Stimulated activated naive B cell treated with anti-CD40 and anti-IgM and Interleukin-4, amounts not matched to agents 10 μg/mL and 1 μg/mL and 100 μg/mL, for 72 hours (primary cell): ENCODE results near the gene ETHE1.
"Not testable (repeated sequence)": the region's sequence is repeated elsewhere in the genome, so short reads cannot be mapped to it uniquely, and the experiment has no call there.

ENCODE experiments used
- ATAC-seq, 2 donors: fragments of 150-1000 bp; cut with Tn5 transposase; replicated peaks; 2 replicates each; pipeline ENCODE4 v1.10.0; 2021; ENCODE audit warnings: moderate library complexity in 1 of 2
- DNase-seq: peaks from one replicate; pipeline ENCODE4 v3.0.0; 2021
- H3K27ac Mint-ChIP-seq: one replicate; pipeline ENCODE4 v1.8.0; 2022; ENCODE audit warnings: mild to moderate bottlenecking, mixed read lengths
- H3K27me3 Mint-ChIP-seq, 2 donors: one replicate each; pipeline ENCODE4 v1.8.0; 2022; ENCODE audit warnings: mixed read lengths in 2 of 2
- H3K36me3 Mint-ChIP-seq, 2 donors: one replicate each; pipeline ENCODE4 v1.8.0; 2022; ENCODE audit warnings: mixed read lengths in 2 of 2, mild to moderate bottlenecking in 1 of 2
- H3K4me1 Mint-ChIP-seq, 2 donors: one replicate each; pipeline ENCODE4 v1.8.0; 2022; ENCODE audit warnings: mixed read lengths in 2 of 2, mild to moderate bottlenecking in 1 of 2
- H3K4me3 Mint-ChIP-seq, 2 donors: one replicate each; pipeline ENCODE4 v1.8.0; 2022; ENCODE audit warnings: mild to moderate bottlenecking in 2 of 2, mixed read lengths in 2 of 2, moderate library complexity in 1 of 2
- H3K9me3 Mint-ChIP-seq, 2 donors: one replicate each; pipeline ENCODE4 v1.8.0; 2022; ENCODE audit warnings: mixed read lengths in 2 of 2, mild to moderate bottlenecking in 1 of 2

ETHE1 gene

GRCh38 chr19:43523696-43524095 lies 3.3 kb downstream of the ETHE1 start:
- H3K9me3 Mint-ChIP-seq, H3K27me3 Mint-ChIP-seq, DNase-seq, H3K4me3 Mint-ChIP-seq, ATAC-seq, H3K27ac Mint-ChIP-seq, H3K36me3 Mint-ChIP-seq: not testable (repeated sequence)
- H3K4me1 Mint-ChIP-seq = peaks cover 22 to 43% of the 10 kb centered on the region in 2 donors

DNA sequence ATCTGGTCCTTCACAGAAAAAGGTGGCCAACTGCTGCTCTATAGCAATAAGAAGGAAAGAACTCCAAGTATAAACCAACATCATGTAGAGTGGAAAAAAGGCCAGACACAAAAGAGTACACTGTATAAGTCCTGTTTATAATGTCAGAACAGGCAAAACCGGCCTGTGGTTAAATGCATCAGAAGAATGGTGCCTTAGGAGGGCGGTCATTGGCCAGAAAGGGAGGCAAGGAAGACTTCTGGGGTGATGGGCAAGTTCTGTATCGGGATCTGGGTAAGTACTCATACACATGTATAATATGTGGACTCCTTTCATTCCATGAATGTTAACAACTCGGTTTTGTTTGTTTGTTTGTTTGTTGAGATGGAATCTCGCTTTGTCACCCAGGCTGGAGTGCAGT lies 4.1 kb downstream of the ETHE1 start:
- H3K27me3 Mint-ChIP-seq = no peaks in the 10 kb centered on the region
- no peak overlapping the region for H3K4me3 Mint-ChIP-seq
- H3K27ac Mint-ChIP-seq = no peak overlapping the region
- ATAC-seq (no peak), DNase-seq (no peak)
- H3K36me3 Mint-ChIP-seq = peaks cover 3 to 8% of the 10 kb centered on the region in 2 donors
- H3K4me1 Mint-ChIP-seq = peaks cover 24 to 49% of the 10 kb centered on the region in 2 donors
- H3K9me3 Mint-ChIP-seq = no peaks in the 10 kb centered on the region

DNA sequence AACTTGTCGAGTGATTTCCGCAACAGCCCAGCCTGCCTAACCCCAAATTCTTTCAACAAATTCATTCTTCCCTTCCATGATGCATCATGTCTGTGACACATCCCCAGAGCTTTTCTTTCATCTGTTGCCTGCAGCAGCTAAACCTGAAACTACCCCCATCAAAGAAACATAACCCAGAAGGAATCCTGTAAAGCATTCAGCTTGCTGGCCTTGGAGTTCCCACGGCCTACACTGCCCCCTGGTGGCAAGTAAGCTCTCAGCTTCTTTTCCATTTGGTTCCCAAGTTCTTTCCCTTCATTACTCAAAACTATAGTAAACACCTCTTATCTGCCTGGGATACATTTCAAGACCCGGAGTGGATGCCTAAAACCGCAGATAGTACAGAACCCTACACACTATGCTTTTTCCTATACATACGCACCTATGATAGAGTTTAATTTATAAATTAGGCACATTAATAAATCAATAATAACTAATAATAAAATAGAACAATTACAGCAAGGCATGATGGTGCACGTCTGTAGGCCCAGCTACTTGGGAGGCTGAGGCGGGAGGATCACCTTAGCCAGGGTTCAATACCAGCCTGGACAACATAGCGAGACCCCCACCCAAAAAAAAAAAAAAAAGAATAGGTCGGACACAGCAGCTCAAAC lies 7.4 kb downstream of the ETHE1 start:
- H3K4me3 Mint-ChIP-seq = peak overlapping the region in 1 of 2 donors; percentile 14
- ATAC-seq (peak; percentile 68 to 72), DNase-seq (peak; percentile 50)
- H3K4me1 Mint-ChIP-seq = peaks cover 7 to 18% of the 10 kb centered on the region in 2 donors
- H3K36me3 Mint-ChIP-seq = peaks cover 3 to 8% of the 10 kb centered on the region in 2 donors
- H3K27ac Mint-ChIP-seq = no peak overlapping the region
- no peaks in the 10 kb centered on the region for H3K9me3 Mint-ChIP-seq
- no peaks in the 10 kb centered on the region for H3K27me3 Mint-ChIP-seq

DNA sequence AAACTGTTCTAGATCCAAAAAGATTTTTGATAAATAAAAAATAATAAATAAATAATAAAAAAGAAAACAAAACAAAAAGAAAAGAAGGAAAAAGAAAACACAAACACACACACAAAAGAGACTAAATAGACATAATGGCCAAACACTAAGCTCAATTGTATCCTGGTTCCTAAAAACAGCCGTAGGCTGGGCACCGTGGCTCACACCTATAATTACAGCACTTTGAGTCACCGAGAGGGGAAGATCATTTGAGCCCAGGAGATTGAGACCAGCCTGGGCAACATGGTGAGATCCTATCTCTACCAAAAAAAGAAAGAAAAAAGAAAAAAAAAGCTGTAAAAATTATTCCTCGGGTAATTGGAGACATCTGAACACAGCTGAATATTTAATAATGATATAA lies 8.9 kb downstream of the ETHE1 start:
- no peaks in the 10 kb centered on the region for H3K27me3 Mint-ChIP-seq
- no peaks in the 10 kb centered on the region for H3K9me3 Mint-ChIP-seq
- H3K27ac Mint-ChIP-seq = no peak overlapping the region
- DNase-seq (no peak), ATAC-seq (no peak)
- peaks cover 6 to 14% of the 10 kb centered on the region in 2 donors for H3K4me1 Mint-ChIP-seq
- H3K36me3 Mint-ChIP-seq = peaks cover 8 to 17% of the 10 kb centered on the region in 2 donors
- no peak overlapping the region for H3K4me3 Mint-ChIP-seq

DNA sequence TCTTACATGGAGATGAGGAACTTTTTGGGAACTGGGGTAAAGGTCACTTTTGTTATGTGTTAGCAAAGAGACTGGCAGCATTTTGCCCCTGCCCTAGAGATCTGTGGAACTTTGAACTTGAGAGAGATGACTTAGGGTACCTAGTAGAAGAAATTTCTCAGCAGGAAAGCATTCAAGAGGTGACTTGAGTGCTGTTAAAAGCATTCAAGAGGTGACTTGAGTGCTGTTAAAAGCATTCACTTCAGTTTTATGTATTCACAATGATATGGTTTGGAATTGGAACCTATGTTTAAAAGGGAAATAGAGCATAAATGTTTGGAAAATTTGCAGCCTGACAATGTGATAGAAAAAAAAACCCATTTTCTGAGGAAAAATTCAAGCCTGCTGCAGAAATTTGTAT lies 14.6 kb downstream of the ETHE1 start:
- ATAC-seq, H3K4me3 Mint-ChIP-seq, H3K4me1 Mint-ChIP-seq, H3K9me3 Mint-ChIP-seq, H3K27ac Mint-ChIP-seq, H3K27me3 Mint-ChIP-seq, DNase-seq: not testable (repeated sequence)
- H3K36me3 Mint-ChIP-seq = peaks cover 26 to 50% of the 10 kb centered on the region in 2 donors

- Mint-ChIP-seq H3K4me1 (no peaks in the 10 kb centered on the region), H3K9me3 (no peaks in the 10 kb centered on the region), H3K27me3 (no peaks in the 10 kb centered on the region), H3K27ac (no peak overlapping the region), H3K36me3 (peaks cover 26 to 53% of the 10 kb centered on the region in 2 donors), H3K4me3 (no peak overlapping the region)
- DNase-seq (no peak), ATAC-seq (no peak)
Measured at GRCh38 chr19:43511324-43511723, 15.7 kb downstream of the ETHE1 start.

- peaks cover 28 to 57% of the 10 kb centered on the region in 2 donors for H3K36me3 Mint-ChIP-seq
- H3K27me3 Mint-ChIP-seq = no peaks in the 10 kb centered on the region
- no peaks in the 10 kb centered on the region for H3K4me1 Mint-ChIP-seq
- ATAC-seq (no peak), DNase-seq (no peak)
- H3K4me3 Mint-ChIP-seq = no peak overlapping the region
- H3K27ac Mint-ChIP-seq = no peak overlapping the region
- no peaks in the 10 kb centered on the region for H3K9me3 Mint-ChIP-seq
Measured at GRCh38 chr19:43510713-43511112, 16.3 kb downstream of the ETHE1 start.

DNA sequence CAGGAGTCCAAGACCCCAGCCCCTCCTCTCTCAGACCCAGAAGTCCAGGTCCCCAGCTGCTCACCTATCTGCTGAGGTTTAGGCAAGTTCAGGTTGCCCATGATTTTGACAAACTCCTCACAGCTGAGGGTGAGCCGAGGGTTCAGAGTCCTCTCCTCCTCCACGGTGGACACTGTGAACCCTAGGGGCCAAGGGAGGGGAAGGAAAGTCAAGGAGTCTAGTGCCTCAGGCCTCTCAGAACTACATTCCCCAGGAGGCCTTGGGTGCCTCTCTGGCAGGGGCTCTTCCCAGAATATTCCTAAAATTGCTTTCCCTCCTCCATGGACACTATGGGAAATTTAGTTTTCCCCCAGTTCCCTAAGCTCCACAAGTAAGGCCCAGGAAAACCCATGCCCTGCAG lies 19.1 kb downstream of the ETHE1 start:
- DNase-seq = no peak
- no peaks in the 10 kb centered on the region for H3K27me3 Mint-ChIP-seq
- no peaks in the 10 kb centered on the region for H3K9me3 Mint-ChIP-seq
- H3K27ac Mint-ChIP-seq = no peak overlapping the region
- no peak overlapping the region for H3K4me3 Mint-ChIP-seq
- H3K36me3 Mint-ChIP-seq = peaks cover 27 to 50% of the 10 kb centered on the region in 2 donors
- peaks cover 18 to 24% of the 10 kb centered on the region in 2 donors for H3K4me1 Mint-ChIP-seq
- ATAC-seq = no peak

DNA sequence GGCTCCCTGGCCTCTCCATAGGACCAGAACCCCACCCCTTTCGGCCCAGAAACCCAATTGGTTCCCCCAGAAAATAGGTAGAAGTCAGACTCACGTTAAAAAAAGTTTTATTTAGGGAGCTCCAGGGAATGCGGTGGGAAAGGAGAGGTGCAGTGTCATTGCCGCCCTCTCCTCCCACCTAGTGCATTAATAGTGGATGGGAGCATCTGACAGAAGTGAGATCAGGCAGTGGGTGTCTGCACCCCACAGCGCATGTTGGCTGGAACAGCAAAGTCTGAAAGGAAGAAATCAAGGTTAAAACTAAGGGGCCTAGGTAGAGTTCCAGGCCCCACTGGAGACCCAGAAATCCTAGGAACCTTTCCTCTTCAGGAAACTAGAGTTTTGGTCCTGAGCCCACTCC lies 20.4 kb downstream of the ETHE1 start:
- no peak overlapping the region for H3K4me3 Mint-ChIP-seq
- no peaks in the 10 kb centered on the region for H3K9me3 Mint-ChIP-seq
- no peak overlapping the region for H3K27ac Mint-ChIP-seq

DNA sequence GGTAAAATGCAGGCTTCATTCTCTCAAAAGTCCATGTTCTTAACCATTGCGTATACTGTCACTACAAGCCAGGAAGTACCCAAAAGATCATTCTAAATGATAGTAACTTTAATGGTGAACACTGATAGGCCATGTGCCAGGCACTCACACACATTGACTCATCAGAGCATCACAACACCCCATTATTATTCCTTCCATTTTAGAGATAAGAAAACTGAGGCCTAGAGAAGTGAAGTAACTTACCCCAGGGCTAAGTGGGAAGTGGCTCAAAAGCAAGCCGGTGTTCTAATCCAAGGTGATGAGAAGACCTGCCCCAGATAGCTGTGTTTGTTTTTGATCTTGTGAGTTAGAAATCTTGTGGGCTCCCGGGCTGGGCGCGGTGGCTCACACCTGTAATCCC lies 21.1 kb downstream of the ETHE1 start:
- Mint-ChIP-seq H3K4me1 (peaks cover 19 to 31% of the 10 kb centered on the region in 2 donors), H3K27ac (peak overlapping the region; percentile 56), H3K4me3 (no peak overlapping the region), H3K36me3 (peaks cover 27 to 40% of the 10 kb centered on the region in 2 donors), H3K27me3 (no peaks in the 10 kb centered on the region), H3K9me3 (no peaks in the 10 kb centered on the region)
- ATAC-seq (no peak), DNase-seq (no peak)

More for the DNA sequence above, 20.4 kb downstream of the ETHE1 start:
- no peak for DNase-seq
- Mint-ChIP-seq H3K36me3 (peaks cover 25 to 43% of the 10 kb centered on the region in 2 donors), H3K27me3 (no peaks in the 10 kb centered on the region), H3K4me1 (peaks cover 19 to 31% of the 10 kb centered on the region in 2 donors)
- ATAC-seq = no peak

- Mint-ChIP-seq H3K27ac (no peak overlapping the region), H3K4me3 (peak overlapping the region; percentile 92 to 96), H3K9me3 (no peaks in the 10 kb centered on the region), H3K27me3 (no peaks in the 10 kb centered on the region), H3K4me1 (peaks cover 19 to 31% of the 10 kb centered on the region in 2 donors), H3K36me3 (peaks cover 25 to 37% of the 10 kb centered on the region in 2 donors)
- ATAC-seq (no peak), DNase-seq (no peak)
Measured at GRCh38 chr19:43505186-43505456, 21.9 kb downstream of the ETHE1 start.

DNA sequence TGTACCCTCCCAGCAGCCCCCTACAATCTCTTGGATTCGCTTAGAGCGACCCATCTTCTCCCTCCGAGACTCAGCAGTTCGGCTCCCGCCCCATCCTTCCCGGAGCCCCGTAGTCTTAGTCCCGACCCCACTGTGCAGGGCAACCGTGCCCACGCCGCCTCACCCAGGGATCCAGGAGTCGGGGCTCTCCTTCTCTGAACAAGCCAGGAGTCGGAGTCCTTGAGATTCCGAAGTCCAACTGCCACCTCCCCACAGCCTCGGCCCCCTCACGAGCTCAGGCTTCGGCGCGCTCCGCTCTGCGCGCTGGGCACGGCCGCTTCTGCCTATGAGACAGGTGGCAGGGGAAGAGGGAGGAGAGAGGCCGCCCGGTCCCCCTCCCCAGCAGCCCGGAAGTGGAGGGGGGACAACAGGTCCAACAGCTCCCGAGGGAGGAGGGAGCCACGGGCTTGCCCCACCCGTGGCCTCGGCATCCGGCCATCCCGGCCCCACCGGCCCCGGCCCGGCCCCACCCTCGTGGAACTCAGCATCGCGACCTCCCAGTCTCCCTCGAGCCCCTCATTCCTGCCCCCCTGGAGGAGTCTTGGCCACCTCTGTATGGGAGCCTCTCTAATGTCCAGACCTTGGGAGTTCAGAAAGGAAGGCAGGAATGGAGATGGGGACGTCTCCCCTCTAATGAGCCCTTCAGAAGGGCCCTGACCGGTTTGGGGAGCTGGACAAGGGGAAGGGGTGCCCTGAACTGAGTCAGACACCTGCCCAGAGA lies 22.4 kb downstream of the ETHE1 start, which contains the start of gene PHLDB3:
TSS of gene PHLDB3 (minus strand) at position 321 of the 760 bp plus-strand sequence. CDS start 628 bp downstream, outside the sequence.
- peak; percentile 31 for DNase-seq
- Mint-ChIP-seq H3K27ac (peak within 1 kb of the TSS; percentile 97), H3K27me3 (no peaks in the 10 kb centered on the region), H3K36me3 (peaks cover 21 to 32% of the 10 kb centered on the region in 2 donors), H3K4me1 (peaks cover 19 to 31% of the 10 kb centered on the region in 2 donors), H3K9me3 (no peaks in the 10 kb centered on the region), H3K4me3 (peak within 1 kb of the TSS; percentile 92 to 96)
- ATAC-seq = peak; percentile 50 to 51

DNA sequence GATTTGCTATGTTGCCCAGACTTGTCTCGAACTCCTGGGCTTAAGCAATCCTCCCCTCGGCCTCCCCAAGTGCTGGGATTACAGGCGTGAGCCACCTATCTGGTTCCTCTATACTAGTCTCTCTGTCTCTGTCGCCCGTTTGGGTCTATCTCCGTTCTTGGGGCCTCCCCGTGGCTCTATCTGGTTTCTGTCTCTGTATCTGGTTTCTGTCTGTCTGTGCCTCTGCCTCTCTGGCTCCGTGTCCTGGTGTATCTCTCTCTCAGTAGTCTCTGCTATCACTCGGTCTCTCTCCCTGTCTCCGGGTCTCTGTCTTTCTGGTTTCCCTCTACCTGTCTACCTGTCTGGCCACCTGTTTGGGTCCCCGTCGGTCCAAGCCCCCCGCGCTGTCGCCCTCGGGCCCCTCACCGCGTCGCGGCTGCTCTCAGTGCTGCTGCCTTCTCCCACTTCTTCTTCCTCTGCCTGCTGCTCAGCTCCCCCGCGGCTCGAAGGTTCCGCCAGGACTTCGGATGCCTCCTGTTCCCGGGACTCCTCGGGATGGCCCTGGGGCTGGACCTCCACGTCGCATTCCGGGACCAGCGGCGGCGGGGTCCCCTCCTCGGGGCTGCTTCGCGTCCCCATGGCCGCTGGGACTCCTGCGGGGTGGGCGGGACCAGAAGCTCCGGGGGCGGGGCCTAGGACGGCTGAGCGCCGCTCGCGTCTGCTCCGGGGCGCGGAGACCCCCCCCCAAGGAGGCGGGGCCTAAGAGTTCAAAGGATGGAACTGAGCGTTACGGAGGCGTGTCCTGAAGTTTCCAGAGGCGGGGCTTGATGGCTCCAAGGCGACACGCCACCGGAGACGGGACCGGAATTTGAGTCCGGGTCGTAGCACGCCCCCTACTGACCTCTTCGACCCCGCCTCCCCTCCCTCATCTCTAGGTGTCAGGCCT lies 23.2 kb downstream of the ETHE1 start:
- Mint-ChIP-seq H3K4me1 (peaks cover 21 to 31% of the 10 kb centered on the region in 2 donors), H3K27ac (peak overlapping the region; percentile 97), H3K9me3 (no peaks in the 10 kb centered on the region), H3K4me3 (peak overlapping the region; percentile 92 to 96), H3K27me3 (no peaks in the 10 kb centered on the region), H3K36me3 (peaks cover 20 to 31% of the 10 kb centered on the region in 2 donors)
- ATAC-seq (peak; percentile 89 to 94), DNase-seq (peak; percentile 92)

DNA sequence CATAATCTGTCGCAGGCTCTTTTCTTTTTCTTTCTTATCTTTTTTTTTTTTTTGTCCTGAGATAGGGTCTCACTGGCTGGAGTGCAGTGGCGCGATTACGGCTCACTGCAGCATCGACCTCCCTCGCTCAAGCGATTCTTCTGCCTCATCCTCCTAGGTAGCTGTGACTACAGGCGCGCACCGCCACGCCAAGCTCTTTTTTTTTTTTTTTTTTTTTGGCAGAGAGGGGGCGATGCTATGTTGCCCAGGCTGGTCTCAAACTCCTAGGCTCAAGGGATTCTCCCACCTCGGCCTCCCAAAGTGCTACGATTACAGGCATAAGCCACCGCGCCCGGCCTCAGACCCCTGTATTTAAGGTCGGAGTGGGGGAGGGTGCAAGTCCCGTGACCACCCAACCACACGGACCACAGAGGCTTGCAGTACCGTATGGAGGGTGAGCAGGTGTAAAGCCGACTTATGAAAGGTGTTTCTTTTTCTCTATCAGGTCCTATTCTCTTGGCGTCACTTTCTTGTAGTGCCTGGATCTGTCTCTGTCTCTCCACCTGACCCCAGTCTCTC lies 24.5 kb downstream of the ETHE1 start:
- H3K36me3 Mint-ChIP-seq = peaks cover 26 to 35% of the 10 kb centered on the region in 2 donors
- ATAC-seq = no peak
- H3K4me1 Mint-ChIP-seq = peaks cover 21 to 31% of the 10 kb centered on the region in 2 donors
- H3K9me3 Mint-ChIP-seq = no peaks in the 10 kb centered on the region
- H3K27ac Mint-ChIP-seq = no peak overlapping the region
- H3K27me3 Mint-ChIP-seq = no peaks in the 10 kb centered on the region
- no peak for DNase-seq
- peak overlapping the region in 1 of 2 donors; percentile 92 for H3K4me3 Mint-ChIP-seq
